GM04503 (cell line): ENCODE data around the gene BTBD6.
A peak's percentile ranks its signal among the peaks of the same experiment; 100 is the strongest.

Experiments used
- DNase-seq: peaks from one replicate; pipeline ENCODE4 v3.0.0-alpha.2; 2012; ENCODE audit warnings: low read depth

The BTBD6 gene

GRCh38 chr14:105229099-105229655 lies 19.2 kb upstream of the BTBD6 start:
- no peak for DNase-seq

- no peak for DNase-seq
Observed at GRCh38 chr14:105240811-105241576, 7.3 kb upstream of the BTBD6 start.

GRCh38 chr14:105241641-105242040 lies 6.7 kb upstream of the BTBD6 start:
- DNase-seq, result no peak

- DNase-seq, result no peak
Observed at GRCh38 chr14:105244334-105244733, 4.0 kb upstream of the BTBD6 start.

- no peak for DNase-seq
Observed at GRCh38 chr14:105247026-105247425, 1.3 kb upstream of the BTBD6 start.

- DNase-seq, result no peak
Observed at GRCh38 chr14:105247715-105248367, 492 bp upstream of the BTBD6 start.

GRCh38 chr14:105249182-105250007 lies 1.1 kb downstream of the BTBD6 start:
- DNase-seq, result no peak

- DNase-seq, result no peak
Observed at GRCh38 chr14:105250008-105250366, 1.7 kb downstream of the BTBD6 start.

- DNase-seq, result no peak
Observed at GRCh38 chr14:105250986-105251385, 2.7 kb downstream of the BTBD6 start.

GRCh38 chr14:105251920-105252319 lies 3.6 kb downstream of the BTBD6 start:
- DNase-seq, result no peak

GRCh38 chr14:105252552-105253328 lies 4.4 kb downstream of the BTBD6 start:
- DNase-seq, result no peak

GRCh38 chr14:105253329-105253682 lies 5.0 kb downstream of the BTBD6 start:
- DNase-seq, result no peak

GRCh38 chr14:105255021-105255507 lies 6.7 kb downstream of the BTBD6 start:
- peak; percentile 53 for DNase-seq

- no peak for DNase-seq
Observed at GRCh38 chr14:105256292-105256960, 8.1 kb downstream of the BTBD6 start.

GRCh38 chr14:105257464-105257863 lies 9.1 kb downstream of the BTBD6 start:
- no peak for DNase-seq

GRCh38 chr14:105258846-105259245 lies 10.5 kb downstream of the BTBD6 start:
- no peak for DNase-seq

- no peak for DNase-seq
Observed at GRCh38 chr14:105260959-105261358, 12.6 kb downstream of the BTBD6 start.

GRCh38 chr14:105261781-105262180 lies 13.4 kb downstream of the BTBD6 start:
- DNase-seq, result no peak

- DNase-seq, result no peak
Observed at GRCh38 chr14:105267820-105268548, 19.7 kb downstream of the BTBD6 start.

GRCh38 chr14:105268736-105269354 lies 20.5 kb downstream of the BTBD6 start:
- DNase-seq, result no peak
